Brain microvascular endothelial cell (primary cell): ENCODE results near the gene LMBRD2.

Experiments
- DNase-seq: peaks from one replicate; pipeline ENCODE4 v3.0.0-alpha.2; 2020
- H3K27ac ChIP-seq: fragments of 250-450 bp; sonication (Bioruptor Pico); 2 replicates; pipeline ENCODE4 v1.5.1; 2020; ENCODE audit warnings: mild to moderate bottlenecking, moderate library complexity
- H3K27me3 ChIP-seq: fragments of 250-450 bp; sonication (Bioruptor Pico); replicated peaks from 2 replicates; pipeline ENCODE4 v1.5.1; 2020; ENCODE audit warnings: mild to moderate bottlenecking
- H3K36me3 ChIP-seq: fragments of 250-450 bp; sonication (Bioruptor Pico); replicated peaks from 2 replicates; pipeline ENCODE4 v1.5.1; 2020; ENCODE audit warnings: mild to moderate bottlenecking
- H3K4me3 ChIP-seq: 2 replicates; pipeline ENCODE4 v1.5.1; 2011; ENCODE audit warnings: low read depth, mild to moderate bottlenecking, control low read depth, low read length, moderate library complexity
- in situ Hi-C: cut with HindIII; loops from 2 replicates; pipeline ENCODE4 v1.10.0; 2017; ENCODE audit warnings: low sequenced_read_pairs, low pct_ligation_motif_present
- TF ChIP-seq, protein P1 (sequence below): IDR thresholded peaks from 2 replicates; pipeline ENCODE4 v1.5.1; 2011; ENCODE audit warnings: low read depth, mild to moderate bottlenecking, moderate library complexity, low read length, control low read depth, inconsistent platforms; ENCODE audit errors: missing control alignments

Gene LMBRD2

DNA sequence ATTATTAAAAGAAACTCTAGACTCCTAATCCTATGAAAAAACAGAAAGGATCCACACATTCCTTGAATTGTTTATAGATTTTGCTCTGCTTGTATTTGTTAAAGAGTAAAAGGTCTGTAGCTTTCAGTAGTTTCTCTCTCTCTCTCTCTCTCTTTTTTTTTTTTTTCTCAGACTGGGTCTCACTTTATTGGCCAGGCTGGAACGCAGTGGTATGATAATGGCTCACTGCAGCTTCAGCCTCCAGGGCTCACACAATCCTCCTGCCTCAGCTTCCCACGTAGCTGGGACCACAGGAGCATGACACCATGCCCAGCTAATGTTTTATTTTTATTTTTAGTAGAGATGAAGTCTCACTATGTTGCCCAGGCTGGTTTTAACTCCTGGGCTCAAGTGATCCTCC lies 94.3 kb downstream of the LMBRD2 start:
- DNase-seq = no peak
- TF ChIP-seq, protein P1, sequence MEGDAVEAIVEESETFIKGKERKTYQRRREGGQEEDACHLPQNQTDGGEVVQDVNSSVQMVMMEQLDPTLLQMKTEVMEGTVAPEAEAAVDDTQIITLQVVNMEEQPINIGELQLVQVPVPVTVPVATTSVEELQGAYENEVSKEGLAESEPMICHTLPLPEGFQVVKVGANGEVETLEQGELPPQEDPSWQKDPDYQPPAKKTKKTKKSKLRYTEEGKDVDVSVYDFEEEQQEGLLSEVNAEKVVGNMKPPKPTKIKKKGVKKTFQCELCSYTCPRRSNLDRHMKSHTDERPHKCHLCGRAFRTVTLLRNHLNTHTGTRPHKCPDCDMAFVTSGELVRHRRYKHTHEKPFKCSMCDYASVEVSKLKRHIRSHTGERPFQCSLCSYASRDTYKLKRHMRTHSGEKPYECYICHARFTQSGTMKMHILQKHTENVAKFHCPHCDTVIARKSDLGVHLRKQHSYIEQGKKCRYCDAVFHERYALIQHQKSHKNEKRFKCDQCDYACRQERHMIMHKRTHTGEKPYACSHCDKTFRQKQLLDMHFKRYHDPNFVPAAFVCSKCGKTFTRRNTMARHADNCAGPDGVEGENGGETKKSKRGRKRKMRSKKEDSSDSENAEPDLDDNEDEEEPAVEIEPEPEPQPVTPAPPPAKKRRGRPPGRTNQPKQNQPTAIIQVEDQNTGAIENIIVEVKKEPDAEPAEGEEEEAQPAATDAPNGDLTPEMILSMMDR = no peak
- no peaks in the 10 kb centered on the region for H3K36me3 ChIP-seq
- H3K27me3 ChIP-seq = no peaks in the 10 kb centered on the region
- in situ Hi-C loops = no loop called here
- no peak overlapping the region for H3K4me3 ChIP-seq
- H3K27ac ChIP-seq = no peak overlapping the region

DNA sequence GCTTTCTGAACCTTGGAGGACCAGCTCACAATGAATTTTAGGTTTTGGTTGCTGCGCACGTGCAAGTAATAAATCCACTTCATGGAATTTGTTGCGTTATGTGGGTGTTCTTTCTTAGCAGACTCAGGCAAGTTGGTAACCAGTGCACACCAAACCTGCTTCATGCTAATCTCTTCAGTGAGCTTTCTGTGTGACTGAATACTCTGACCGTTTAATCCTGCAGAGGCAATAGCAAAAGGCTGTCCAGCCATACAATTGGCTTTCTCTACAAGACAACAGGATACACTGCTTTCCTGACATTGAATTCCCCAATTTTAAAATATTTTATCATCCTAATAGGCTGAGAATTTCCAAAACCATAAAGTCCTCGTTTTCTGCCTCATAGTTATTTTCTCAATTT lies 95.3 kb downstream of the LMBRD2 start:
- no peaks in the 10 kb centered on the region for H3K36me3 ChIP-seq
- H3K4me3 ChIP-seq = no peak overlapping the region
- no peak overlapping the region for H3K27ac ChIP-seq
- no peak for DNase-seq
- in situ Hi-C loops = no loop called here
- TF ChIP-seq, protein P1 = no peak
- no peaks in the 10 kb centered on the region for H3K27me3 ChIP-seq

DNA sequence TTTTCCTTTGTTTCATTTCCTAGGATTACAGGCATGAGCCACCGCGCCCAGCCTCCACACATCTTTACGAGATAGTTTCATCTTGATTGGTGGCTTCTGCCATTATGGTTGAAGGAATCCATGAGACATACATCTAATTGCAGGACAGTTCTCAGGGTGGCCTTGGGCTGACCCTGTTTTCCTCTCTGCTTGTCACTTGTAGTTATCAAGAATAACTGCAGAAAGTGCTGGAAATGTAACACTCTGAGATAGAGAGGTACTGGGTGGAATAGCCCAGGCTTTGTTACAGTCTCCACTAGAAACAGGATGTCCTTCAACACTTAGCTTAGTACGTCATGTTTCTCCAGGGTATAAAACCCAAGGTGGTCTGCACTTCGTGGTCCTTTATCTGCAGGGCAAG lies 95.7 kb downstream of the LMBRD2 start:
- TF ChIP-seq, protein P1 = no peak
- no peak for DNase-seq
- in situ Hi-C loops = no loop called here
- Histone ChIP-seq H3K27me3 (no peaks in the 10 kb centered on the region), H3K4me3 (no peak overlapping the region), H3K27ac (no peak overlapping the region), H3K36me3 (no peaks in the 10 kb centered on the region)

DNA sequence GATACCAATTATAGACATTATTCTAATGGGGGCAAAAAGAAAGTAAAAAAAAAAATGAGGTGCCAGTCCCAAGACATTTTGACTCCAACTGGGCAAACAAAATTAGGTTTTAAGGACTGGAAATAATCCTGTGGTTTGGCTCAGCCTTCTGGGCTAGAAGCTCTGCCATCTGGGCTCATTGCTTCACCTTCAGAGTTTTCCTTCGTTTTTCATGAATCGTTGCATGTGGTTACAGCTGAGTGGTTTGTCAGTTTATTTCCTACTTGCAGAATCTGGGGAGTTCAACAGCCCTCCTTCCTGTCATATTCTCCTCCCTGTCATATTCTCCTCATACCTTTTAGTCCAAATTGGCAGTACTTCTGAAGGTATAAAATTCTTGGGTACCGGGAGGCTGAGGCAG lies 97.0 kb downstream of the LMBRD2 start:
- no peak for DNase-seq

DNA sequence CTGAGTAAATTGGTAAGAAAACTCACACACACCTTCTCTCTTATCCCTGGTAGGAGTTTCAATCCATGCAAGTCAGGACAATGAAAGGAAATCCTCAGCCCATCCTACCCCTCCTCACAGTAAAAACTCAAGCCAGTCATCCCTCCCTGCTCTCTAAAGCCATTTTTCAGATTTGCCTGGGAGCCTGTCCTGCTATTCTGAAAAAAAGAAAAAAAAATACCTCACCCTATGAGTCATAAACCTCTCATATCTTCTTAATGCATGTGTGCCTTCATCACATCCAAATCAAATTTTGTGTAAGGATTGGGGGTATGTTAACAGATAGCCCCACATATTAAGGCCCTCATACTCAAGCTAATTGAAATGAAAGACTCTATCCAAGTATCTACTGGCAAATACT lies 99.1 kb downstream of the LMBRD2 start:
- Histone ChIP-seq H3K27ac (no peak overlapping the region), H3K36me3 (no peaks in the 10 kb centered on the region), H3K4me3 (no peak overlapping the region), H3K27me3 (no peaks in the 10 kb centered on the region)
- in situ Hi-C loops = no loop called here
- DNase-seq = no peak
- TF ChIP-seq, protein P1 = no peak

More for the DNA sequence above, 97.0 kb downstream of the LMBRD2 start:
- Histone ChIP-seq H3K36me3 (no peaks in the 10 kb centered on the region), H3K27me3 (no peaks in the 10 kb centered on the region), H3K27ac (no peak overlapping the region), H3K4me3 (no peak overlapping the region)
- TF ChIP-seq, protein P1 = no peak
- in situ Hi-C loops = no loop called here

DNA sequence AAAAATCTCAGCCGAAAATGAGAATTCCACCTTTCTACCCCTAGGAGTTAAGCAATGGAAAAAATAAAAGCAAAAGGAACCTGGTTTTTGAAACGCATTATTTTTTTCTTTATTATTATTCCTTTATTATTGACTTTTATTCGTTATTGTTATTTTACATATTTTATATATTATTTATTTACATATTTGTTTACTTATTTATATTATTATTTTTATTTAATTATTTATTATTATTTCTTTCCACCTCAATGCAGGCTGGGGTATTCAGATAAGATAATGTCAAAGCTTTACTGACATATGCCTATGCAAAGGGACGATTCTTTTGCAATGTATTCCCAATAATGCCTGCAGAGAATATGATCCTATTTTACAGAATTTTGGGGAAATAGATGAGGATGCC lies 101.7 kb downstream of the LMBRD2 start:
- no peak for DNase-seq
- Histone ChIP-seq H3K27ac (no peak overlapping the region), H3K4me3 (no peak overlapping the region), H3K36me3 (no peaks in the 10 kb centered on the region), H3K27me3 (no peaks in the 10 kb centered on the region)
- in situ Hi-C loops = no loop called here
- TF ChIP-seq, protein P1 = no peak
